HG03378 (cell line): Measurements from ENCODE around the gene NARS2.
"Not testable (repeated sequence)": the region's sequence is repeated elsewhere in the genome, so short reads cannot be mapped to it uniquely, and the experiment has no call there.

Source experiments
- ATAC-seq: cut with Tn5 transposase; IDR thresholded peaks from one replicate; pipeline ENCODE4 v1.9.1; 2021; ENCODE audit warnings: mild to moderate bottlenecking, moderate library complexity; ENCODE audit not compliant: unreplicated experiment

Gene NARS2

DNA sequence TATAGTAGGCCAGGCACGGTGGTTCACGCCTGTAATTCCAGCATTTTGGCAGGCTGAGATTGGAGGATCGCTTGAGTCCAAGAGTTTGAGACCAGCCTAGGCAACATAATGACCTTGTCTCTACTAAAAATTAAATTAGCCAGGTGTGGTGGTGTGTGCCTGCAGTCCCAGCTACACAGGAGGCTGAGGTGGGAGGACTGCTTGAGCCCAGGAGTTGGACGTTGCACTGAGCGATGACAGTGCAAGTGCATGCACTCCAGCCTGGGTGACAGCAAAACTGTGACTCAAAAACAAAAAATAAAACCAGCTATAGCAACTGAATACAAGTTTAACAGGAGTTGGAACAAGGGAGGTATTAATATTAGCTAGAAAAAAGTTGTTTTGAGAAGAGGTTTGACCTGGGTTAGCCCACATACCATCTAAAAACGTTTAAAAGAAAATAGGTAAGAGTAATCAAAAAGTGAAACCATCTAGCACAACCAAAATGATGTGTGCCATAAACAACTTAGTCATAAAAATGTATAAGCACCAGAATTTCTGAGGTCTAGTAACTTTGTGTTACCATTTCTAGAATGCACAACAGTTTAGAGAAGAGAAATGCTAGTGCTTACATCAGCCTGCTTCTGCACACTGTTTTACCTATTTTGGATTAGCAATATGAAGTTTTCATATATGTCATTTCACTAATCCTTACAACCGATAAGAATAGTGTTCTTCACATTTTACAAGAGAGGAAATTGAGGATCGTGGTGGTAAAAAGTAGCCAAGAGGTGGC is 26.5 kb downstream of the NARS2 start:
- ATAC-seq: no peak

DNA sequence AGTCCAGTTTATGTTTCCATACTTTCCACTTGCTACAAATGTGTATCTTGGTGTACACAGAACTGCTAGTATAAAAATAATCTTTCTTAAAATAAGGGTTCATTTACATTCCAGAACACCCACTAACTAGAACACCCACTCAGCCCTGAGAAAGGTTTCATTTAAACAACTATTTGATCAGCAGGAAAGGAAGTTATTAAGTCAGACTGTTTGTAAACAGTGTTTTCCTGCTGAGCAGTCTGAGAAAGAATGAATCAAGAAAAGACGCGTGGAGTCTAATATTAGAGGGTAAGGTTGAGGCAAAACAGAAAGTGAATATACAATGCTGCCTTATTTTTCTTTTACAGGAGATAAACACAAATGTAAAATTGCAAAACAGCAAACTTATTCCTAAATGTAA is 32.7 kb downstream of the NARS2 start:
- ATAC-seq: peak; percentile 51

DNA sequence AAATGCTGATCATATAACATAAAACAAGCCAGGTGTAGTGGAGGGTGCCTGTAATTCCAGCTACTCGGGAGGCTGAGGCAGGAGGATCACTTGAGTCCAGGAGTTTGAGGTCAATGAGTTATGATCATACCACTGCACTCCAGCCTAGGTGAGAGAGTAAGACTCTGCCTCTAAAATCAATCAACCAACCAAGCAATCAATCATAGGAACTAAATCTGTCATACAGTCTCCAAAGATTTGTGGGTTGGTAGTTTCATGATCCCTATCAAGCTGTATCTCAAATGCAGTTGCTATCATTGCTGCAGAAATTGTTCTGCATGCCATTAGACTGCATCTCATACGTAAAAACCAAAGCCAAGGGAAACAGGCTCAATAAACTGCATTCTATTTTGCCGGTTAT is 33.1 kb downstream of the NARS2 start:
- no peak for ATAC-seq

DNA sequence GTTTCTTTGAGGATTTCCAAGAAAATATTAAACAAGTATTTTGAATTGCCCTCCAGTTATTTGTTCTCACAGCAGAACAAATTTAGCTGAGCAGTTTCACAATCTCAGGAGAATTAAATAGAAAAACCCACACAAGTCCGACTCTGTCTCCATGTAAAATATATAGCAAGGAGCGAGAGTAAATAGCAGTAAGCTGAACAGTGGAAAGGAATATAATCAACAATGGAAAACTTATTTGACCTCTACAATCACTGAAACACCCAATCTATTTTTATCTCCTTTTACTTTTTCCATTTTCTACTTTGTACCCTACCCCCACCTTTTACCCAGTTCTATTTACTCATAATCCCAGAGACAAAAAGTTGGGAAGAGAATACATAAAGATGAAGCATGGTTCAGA is 34.4 kb downstream of the NARS2 start:
- no peak for ATAC-seq

DNA sequence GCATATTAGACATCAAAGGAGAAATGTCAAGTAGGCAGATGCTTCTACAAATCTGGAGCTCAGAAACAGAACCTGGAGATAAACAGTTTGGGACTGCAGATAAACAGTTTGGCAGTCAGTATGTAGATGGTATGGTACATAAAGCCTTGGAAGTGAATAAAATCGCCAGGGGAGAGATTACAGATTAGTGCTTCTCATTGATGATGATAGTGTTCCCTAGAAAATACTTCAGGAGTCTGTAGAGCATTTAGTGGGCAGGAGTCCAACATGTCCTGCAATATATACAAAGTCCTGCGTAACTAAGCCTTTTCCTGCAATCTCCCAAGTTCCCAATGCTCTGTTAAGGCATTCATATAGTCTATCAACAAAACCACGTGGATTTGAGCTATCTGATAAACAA is 35.2 kb downstream of the NARS2 start:
- ATAC-seq: no peak

DNA sequence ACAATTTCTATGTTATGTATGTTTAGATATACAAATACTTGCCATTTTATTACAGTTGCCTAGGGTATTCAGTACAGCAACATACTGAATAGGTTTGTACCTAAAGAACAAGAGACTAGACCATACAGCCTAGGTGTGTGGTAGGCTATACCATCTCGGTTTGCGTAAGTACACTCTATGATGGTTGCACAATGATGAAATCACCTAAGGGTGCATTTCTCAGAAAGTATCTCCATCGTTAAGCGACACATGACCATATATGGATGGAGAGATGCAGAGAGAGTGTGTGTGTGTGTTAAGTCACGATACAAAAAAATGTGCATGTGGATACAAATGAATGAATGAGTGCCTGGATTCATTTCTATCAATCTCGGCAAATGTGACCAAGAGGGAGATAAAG is 37.7 kb downstream of the NARS2 start:
- ATAC-seq: no peak

DNA sequence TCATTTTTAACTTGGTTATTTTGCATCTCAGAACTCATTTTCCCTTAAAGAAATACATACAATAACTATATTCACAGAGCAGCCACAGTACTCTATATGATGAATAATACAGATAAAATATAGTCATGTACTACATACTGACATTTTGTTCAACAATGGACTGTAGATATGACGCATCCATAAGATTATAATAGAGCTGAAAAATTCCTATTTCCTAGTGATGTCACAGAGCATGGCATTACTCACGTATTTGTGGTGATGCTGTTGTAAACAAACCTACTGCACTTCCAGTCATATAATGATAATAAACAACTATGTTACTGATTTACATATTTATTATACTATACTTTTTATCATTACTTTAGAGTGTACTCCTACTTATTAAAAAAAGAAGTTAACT is 38.7 kb downstream of the NARS2 start:
- ATAC-seq: no peak

DNA sequence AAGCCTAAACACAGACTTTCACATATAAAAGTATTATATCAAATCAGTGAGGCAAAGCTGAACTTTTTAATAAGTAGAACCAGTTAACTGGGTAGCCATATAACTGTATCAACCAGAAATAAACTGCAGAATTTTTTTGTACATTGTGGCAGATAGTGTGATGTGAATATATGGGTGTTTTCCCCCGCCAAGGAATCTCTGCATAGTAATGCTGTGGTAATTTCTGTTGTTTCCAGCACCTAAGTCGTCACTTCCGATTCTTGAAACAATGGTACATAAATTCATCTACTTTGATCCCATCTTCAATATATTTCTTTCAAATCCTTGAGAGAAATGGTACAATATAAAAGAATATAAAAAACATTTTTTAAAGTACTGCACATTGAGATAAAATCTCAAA is 39.6 kb downstream of the NARS2 start:
- ATAC-seq: no peak

DNA sequence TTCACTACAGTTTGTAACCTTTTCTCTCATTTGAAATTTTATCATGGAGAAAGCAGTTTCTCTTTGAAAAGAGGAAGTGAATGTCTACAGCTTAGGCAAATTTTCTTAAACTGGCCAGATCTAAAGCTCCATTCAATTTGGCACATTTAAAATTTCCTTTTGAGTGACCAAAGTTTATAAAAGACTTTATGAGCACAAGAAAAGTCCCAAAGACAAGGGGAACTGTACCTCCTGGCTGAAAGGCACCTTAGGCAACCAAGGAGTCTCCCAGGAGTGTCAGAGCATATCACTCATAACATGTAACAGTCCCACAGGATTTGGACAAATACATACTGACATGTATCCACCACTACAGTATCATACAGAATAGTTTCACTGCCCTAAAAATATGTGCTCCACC is 41.3 kb downstream of the NARS2 start:
- peak; percentile 75 for ATAC-seq

DNA sequence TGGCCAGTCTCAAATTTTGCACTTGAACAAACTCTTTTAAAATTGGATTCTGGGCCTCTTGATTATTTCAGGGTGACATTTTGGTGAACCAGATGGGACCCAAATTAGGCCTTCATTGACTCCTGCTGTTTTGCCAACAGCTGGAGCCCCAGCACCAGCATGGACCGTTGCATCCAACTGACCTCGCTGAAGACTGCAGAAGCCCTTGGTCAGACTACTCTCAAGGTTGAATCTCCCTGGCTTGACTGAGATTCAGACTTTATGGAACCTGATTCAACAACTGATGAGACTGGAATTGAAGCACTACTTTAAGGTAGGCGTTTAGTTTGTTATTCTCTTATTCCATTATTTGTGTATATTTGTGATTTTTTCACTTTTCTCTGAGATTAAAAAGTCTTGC is 41.7 kb downstream of the NARS2 start:
- peak; percentile 41 for ATAC-seq

DNA sequence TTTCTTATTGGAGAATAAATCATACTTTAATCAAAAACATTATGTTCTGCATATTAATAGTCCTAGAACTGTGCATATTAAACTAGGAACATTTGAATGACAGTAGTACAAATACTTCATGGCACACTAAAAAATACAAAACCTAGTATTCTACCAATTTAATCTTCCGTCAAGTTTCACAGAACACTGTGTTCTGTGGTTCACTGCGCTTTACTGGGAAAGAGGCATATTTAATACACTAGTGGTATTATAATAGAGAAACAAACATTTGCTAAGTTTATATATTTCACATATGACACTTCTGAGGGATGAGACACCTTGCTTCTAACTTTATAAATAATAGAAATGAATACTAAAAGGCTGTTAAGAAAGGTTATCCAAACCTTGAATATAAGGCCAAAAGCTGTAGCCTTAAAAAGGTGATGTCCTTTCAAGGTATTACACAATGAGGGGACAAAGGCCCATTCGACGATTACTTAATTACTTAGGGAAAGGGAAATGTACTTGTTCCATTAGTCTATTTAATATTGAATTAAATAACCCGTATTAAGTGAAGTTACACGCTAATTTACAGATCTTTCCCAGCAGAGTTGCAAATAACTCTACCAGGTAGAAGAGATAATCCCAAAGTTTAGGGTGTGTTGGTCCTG is 48.0 kb downstream of the NARS2 start:
- no peak for ATAC-seq

DNA sequence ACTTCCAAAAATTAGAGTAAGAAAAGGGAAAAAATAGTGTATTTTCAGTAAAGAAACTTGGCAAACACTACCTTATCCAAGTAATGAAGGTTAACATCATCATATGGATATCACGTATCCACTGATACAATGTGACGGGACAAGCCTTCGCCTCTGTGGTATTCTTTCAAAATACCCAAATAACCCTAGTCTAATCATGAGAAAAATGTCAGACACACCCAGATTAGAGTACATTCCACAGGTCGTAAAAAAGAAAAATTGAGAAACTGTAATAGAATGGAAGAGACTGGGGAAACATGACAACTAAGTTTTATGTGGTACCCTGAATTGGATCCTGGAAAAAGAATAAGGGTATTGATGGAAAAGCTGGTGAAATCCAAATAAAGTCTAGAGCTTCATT is 48.9 kb downstream of the NARS2 start:
- ATAC-seq: no peak

DNA sequence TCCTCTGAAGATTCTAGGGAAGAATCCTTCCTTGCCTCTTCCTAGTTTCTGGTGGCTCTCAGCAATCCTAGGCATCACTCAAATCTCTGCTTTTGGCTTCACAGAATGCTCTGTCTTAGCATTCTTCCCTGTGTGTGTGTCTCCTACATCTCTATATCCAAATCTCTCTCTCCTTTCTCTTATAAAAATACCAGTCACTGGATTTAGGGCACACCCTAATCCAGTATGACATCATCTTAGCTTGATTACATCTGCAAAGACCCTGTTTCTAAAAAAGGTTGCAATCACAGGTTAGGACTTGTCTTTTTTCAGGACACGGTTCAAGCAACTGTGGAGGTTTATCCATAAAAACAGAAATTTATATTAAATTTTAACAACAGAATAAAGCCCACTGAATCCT is 54.4 kb downstream of the NARS2 start:
- no peak for ATAC-seq

DNA sequence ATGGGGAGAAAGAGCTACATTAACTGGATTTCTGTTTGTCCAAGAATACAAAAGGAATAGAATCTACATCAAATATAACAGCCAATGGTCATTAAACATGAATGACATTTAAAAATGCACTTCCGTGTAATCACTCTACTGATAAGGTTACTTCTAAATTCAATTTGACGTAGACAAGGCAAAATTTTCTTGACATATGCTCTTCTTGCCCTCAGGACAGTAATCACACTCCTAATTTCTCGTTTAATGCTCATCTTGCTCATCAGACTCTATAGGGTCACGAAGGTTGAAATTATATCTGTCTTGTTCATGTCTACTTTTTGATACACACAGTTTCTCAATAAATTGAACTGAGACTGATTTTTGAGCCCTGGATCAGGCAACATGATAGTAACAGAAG is 58.4 kb downstream of the NARS2 start:
- ATAC-seq: no peak

DNA sequence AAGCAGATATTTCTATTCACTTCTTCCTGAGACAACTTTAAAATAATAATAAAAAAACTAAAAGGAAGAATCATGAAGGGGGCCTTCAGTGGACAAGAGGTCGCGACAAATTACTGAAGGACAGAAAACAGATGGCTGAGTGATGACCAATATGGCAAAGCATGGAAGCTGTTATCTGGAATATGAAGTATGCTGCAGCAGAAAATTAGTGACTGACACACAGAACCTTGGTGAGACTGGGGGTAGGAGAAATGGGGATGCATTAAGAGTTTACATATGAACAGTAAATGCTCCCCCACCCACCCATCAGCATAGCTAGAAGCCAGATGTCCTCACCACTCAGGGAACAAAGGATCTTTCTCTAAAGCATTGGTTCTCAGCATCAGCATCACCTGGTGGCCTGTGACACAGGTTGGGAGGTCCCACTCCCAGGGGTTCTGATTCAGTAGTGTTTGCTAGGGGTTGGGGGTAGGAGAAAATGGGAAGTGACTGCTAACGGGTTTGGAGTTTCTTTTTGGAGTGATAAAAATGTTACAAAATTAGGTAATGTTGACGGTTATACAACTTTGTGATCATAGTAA is 59.7 kb downstream of the NARS2 start:
- ATAC-seq: no peak

DNA sequence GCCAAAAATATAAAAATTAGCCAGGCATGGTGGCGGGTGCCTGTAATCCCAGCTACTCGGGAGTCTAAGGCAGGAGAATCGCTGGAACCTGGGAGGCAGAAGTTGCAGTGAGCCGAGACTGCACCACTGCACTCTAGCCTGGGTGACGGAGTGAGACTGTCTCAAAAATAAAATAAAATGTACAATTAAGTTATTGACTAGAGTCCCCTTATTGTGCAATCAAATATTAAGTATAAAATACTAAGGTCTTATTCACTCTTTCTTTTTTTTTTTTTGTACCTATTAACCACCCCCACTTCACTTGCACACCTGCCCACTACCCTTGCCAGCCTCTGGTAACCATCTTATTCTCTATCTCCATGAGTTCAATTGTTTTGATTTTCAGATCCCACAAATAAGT is 61.6 kb downstream of the NARS2 start:
- not testable (repeated sequence) for ATAC-seq

DNA sequence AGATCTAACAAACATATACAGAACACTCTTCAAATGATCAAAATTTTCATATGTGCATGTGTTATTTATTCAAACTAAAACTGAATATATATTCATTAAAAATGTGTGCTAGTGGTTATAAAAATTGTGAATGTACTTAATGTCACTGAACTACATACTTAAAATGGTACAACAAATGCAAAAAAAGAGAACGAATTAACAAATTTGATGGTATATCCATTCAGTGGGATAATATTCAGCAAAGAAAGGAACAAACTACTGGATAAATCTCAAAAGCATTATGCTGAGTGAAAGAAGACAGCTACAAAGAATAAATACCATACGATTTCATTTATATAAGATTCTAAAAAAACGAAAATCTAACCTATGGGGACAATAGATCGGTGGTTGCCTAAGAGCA is 64.1 kb downstream of the NARS2 start:
- ATAC-seq: no peak

DNA sequence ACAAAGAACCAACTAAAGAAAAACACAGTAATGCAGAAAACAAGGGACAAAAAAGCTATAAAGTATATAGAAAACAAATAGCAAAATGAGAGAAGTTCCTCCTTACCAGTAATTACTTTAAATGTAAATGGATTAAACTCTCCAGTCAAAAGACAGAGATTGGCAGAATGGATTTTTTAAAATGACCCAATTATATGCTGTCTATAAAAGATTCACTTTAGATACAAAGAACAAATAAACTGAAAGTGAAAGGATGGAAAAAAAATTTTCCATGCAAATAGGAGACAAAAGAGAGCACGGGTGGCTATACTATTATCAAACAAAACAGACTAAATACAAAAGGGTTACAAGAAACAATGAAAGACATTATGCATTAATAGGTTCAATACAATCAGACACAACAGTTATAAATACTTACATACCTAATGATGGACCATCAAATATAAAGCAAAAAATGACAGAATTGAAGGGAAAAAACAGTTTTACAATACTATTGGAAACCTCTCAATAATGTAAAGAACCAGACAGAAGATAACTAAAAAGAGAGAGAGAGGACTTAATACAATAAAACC is 64.6 kb downstream of the NARS2 start:
- no peak for ATAC-seq

DNA sequence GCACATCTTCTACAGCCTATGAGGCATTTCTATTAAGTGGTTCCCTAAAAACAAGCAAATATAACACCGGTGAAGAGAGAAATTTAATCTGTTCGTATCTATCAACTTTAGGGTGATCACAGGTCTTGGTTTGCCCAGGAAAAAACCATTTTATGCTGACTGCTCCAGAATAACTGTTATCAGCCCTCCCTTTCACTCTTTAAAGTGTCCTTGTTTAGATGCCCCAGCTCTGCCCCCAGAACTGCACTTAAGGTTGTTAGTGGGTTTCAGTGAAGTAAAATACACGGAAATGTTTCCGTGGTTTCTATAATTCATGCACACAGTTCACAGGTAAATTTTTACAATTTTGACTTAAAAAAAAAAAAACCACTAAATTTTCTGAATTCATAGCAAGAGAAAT is 70.0 kb downstream of the NARS2 start:
- no peak for ATAC-seq

DNA sequence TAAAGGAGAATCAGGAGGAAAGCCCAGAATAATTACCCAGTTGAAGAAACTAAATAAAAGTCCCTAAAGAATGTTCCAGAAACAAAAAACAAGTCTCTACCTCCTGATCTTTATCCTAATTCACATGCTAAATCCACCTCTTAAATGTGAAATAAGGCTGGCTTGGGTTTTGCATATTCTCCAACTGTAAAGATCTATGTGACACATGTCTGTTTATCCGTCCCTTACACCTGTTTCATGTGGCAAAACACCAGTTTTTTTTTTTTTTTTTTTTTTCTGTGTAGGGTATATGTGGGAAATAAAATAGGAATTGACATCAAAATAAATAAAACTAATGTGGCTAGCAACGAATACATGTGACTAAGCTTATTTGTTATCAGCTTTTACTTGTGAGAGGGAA is 70.5 kb downstream of the NARS2 start:
- ATAC-seq: no peak

DNA sequence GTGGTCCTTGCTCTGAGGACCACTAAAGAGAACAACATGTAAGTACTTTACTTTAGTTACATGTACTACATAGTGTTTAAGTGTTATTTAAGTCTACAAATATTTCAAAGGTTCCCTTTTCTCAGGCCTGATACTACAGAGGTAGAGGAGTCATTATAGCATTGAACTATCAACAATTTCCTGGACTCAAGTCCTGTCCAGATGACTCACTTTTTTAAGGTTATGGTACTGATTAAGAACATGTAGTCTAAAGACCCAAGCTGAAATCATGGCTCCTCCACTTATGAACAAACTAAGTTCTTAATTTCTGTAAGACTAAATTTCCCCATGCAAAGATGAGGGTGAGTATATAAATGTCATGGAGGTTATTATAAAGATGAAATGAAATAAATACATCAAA is 74.7 kb downstream of the NARS2 start:
- ATAC-seq: no peak

DNA sequence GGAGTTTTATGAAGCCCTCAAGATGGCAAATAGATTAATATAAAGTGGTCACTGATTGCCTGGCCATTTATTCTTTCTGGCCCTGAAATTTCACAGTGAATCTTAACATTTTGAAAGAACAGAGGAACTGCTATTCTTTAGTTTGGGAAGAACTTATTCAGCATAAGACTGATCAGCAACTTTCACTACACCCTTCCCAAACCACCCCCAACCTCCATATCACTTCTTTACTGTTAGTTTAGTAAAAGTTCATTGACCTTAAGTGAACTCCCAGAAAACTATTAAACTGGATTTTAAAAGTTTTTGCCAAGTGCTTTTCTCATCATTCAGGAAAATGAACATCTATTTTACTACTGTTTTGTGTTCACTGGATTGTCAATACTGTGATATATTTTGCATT is 77.4 kb downstream of the NARS2 start:
- no peak for ATAC-seq
